HG03135 (cell line): Measurements from ENCODE around the gene KCNQ5.
A peak's percentile ranks its signal among the peaks of the same experiment; 100 is the strongest.

Source experiments
- ATAC-seq: cut with Tn5 transposase; IDR thresholded peaks from one replicate; pipeline ENCODE4 v1.9.1; 2021; ENCODE audit warnings: mild to moderate bottlenecking, moderate library complexity; ENCODE audit not compliant: unreplicated experiment

Gene KCNQ5

GRCh38 chr6:72674842-72675241 is 53.0 kb downstream of the KCNQ5 start:
- no peak for ATAC-seq

DNA sequence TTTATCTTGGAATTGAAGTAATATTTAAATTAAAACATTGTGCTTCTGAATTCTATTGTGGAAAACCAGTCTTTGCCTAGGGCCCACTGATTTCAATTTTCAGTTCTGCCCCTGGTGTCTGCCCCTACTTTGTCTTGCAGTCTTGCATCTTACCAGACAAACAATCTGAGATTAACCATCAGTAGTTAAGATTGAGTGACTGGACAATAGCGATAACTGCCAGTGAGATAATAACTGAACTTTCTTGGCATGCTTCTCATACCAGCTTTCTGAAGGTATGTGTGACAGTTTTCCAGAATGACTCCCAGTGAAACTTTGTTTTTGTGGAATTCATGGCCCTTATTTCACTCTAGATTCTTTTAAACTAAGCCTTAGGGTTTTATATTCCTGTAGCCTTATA is 53.5 kb downstream of the KCNQ5 start:
- ATAC-seq = no peak

- ATAC-seq = no peak
These were observed 55.1 kb downstream of the KCNQ5 start for GRCh38 chr6:72676995-72677394.

DNA sequence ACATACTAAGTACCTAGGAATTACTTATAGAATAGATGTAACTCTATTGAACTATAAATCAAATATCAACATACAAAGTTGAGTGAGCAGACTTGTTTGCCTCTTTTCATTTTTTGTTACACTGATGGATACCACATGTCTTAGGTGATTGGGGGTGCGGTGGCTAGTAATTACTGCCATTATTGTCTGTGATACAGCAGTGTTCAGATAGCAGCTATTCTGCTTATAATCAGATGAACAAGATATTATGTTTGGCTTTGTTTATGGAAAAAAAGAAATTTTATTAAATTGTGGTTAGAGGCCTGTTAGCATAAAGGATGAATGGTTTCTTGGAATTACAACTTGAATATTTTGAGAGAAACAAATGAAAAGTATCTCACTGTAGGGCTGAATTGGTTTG is 55.9 kb downstream of the KCNQ5 start:
- ATAC-seq = no peak

- peak; percentile 87 for ATAC-seq
These were observed 61.9 kb downstream of the KCNQ5 start for GRCh38 chr6:72683797-72684196.

DNA sequence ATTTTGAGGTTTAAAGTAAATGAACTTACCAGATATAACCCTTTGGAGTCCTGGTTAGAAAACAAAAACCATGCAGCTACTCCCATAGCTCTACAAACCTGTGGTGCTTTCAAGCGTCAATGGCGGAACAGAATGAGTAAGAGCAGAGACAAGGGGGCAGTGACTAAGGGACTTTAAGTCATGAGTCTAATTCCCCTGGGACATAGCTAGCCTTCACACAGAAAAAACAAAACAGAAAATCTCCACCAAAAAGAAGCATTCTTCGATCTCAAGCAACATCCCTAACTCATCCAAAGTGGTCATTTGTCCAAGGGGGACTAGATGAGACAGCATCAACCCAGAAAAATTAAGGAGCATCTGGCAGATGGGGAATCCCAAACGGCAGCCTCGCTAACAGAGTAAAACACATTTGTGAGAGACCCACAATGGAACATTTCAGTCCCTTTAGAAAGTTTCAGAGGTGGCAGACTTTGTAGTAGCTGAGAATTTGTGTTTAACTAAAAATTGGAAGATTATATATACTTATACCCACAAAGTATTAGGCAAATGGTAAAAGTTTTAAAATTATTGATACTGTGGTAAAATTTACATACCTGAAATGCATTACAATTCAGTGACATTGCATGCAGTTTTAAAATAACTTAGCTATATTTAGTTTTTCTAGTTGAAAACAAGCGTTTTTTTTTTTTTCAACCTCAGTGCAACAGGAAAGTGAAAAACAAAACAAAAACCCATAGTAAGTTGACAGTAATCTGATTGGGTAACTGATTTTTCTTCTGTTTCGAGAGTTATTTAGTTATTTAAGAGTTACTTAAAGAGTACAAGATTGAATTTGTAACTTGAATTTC is 67.5 kb downstream of the KCNQ5 start:
- peak; percentile 92 for ATAC-seq

DNA sequence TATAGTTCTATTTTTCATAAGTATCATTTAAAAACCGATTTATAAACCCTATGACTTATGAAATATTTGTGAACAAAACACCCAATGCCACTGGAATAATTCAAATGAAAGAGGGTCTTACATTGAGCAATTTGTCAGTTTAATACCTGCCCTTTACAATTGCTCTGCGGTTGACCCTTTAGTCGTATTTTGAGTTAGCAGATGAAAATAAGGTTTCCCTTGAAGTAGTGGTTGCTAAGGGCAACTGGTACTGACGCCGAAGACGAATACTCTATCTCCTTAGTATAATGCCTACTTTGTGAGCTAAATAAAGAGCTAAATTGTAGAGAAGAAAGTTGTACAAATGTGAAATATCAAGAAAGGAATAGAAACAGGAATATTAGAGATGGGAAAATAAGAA is 69.4 kb downstream of the KCNQ5 start:
- ATAC-seq = no peak

- no peak for ATAC-seq
These were observed 74.2 kb downstream of the KCNQ5 start for GRCh38 chr6:72696055-72696454.

DNA sequence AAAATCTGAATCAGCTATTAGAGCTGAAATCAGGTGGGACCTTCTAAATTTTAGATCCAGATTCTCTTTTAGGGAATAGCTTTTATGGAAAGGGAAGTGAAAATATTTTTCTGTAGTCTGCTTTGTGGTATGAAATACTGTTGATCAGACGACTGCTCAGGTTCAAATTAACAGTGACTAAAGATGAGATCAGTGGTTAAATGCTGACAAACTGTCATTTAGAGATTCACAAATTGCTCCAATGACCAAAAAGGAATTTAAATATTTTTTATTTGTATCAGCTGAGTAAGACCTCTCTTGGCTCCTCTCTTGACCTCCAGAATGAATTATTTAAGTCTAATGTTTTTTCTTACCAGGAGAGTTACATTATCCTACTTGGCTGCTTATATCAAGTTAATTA is 77.3 kb downstream of the KCNQ5 start:
- ATAC-seq = no peak

DNA sequence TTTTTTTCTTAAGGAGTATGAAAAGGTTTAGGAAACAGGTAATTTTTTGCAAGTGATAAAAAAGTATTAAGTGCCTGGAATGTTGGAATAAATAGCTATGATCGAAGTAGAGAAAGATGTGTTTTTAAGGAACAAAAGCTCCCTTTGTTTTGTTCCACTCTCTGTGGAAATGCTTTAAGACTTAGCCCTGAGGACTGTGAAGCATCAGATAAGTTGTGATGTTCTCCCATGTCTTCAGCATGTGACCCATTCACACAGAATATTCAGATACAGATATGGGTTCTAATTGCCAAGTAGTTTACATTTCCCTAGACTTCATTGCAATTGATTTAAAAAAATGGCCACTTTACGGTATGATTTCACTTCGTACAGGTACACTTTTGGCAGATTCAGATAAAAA is 80.6 kb downstream of the KCNQ5 start:
- ATAC-seq = no peak

DNA sequence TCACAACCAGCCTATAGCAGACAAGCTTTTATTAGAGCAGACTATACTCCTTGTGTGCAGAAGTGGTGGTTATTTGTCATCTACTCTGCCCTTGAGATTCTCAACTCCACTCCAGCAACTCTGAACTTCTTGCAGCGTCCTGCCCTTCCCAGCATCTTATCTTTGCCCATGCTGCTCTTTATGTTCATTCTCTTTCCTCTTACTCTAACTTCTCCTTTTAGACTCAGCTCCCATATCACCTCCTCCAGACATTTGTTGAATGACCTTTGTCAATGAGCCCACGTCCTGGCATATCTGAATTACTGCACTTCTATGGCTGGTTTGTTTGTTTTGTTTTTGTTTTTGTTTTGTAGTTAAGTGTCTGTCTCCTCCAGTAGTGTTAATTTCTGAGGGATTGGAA is 81.2 kb downstream of the KCNQ5 start:
- ATAC-seq = no peak

- no peak for ATAC-seq
These were observed 83.1 kb downstream of the KCNQ5 start for GRCh38 chr6:72704979-72705378.

- no peak for ATAC-seq
These were observed 87.6 kb downstream of the KCNQ5 start for GRCh38 chr6:72709431-72709830.

- ATAC-seq = no peak
These were observed 89.9 kb downstream of the KCNQ5 start for GRCh38 chr6:72711731-72712130.

GRCh38 chr6:72712910-72713309 is 91.0 kb downstream of the KCNQ5 start:
- no peak for ATAC-seq

- ATAC-seq = no peak
These were observed 93.3 kb downstream of the KCNQ5 start for GRCh38 chr6:72715119-72715518.

DNA sequence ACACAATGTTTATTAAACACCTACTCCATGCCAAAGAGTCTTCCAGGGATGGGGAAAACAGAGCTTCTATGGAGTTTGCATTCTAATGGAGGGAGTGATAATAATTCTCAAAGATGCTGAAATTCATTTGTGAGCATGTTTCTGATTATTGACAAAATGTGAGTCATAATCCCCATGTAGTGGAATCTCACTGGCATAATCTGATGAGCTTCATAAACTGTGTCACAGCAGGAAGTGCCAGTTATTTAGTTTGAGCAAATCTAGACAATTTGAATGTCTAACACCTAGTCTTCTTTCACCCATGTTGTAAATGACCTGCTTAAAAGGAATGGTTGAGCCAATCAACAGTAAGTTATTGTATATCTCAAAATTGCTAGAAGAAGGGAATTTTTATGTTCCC is 95.1 kb downstream of the KCNQ5 start:
- ATAC-seq = no peak

- no peak for ATAC-seq
These were observed 98.6 kb downstream of the KCNQ5 start for GRCh38 chr6:72720464-72720863.

GRCh38 chr6:72721346-72721745 is 99.5 kb downstream of the KCNQ5 start:
- ATAC-seq = no peak

- ATAC-seq = peak; percentile 85
These were observed 102.7 kb downstream of the KCNQ5 start for GRCh38 chr6:72724545-72724944.

- ATAC-seq = no peak
These were observed 107.0 kb downstream of the KCNQ5 start for GRCh38 chr6:72728706-72729343.

DNA sequence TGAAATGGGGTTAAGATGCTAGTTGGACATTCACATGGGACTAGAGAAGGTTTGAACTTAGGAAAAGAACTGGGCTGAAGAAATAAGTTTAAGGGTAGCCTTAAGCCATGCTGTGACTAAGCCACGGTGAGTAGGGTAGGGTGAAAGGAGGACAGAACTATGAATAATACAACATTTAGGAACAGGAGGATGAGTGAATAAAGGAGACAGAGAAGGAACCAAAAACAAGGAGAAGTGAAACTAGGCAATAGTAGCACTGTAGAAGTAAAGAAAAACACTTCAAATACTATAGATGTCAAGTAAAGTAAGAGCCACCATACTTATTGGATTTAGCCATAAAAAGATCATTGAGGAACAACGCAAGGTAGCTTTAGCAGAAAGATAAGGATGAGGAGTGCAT is 111.2 kb downstream of the KCNQ5 start:
- ATAC-seq = no peak

- ATAC-seq = no peak
These were observed 116.2 kb downstream of the KCNQ5 start for GRCh38 chr6:72738091-72738490.
